NOMO-1 treated with dmso at 0.1 percent for 144 hours (cell line): ENCODE results near the gene AKIP1.
"Not testable (repeated sequence)": the region's sequence is repeated elsewhere in the genome, so short reads cannot be mapped to it uniquely, and the experiment has no call there.

Source experiments
- DNase-seq: peaks from one replicate; lab custom pipeline; 2025; ENCODE audit not compliant: unreplicated experiment; lab: John Stamatoyannopoulos, UW

Gene AKIP1, protein sequence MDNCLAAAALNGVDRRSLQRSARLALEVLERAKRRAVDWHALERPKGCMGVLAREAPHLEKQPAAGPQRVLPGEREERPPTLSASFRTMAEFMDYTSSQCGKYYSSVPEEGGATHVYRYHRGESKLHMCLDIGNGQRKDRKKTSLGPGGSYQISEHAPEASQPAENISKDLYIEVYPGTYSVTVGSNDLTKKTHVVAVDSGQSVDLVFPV

DNA sequence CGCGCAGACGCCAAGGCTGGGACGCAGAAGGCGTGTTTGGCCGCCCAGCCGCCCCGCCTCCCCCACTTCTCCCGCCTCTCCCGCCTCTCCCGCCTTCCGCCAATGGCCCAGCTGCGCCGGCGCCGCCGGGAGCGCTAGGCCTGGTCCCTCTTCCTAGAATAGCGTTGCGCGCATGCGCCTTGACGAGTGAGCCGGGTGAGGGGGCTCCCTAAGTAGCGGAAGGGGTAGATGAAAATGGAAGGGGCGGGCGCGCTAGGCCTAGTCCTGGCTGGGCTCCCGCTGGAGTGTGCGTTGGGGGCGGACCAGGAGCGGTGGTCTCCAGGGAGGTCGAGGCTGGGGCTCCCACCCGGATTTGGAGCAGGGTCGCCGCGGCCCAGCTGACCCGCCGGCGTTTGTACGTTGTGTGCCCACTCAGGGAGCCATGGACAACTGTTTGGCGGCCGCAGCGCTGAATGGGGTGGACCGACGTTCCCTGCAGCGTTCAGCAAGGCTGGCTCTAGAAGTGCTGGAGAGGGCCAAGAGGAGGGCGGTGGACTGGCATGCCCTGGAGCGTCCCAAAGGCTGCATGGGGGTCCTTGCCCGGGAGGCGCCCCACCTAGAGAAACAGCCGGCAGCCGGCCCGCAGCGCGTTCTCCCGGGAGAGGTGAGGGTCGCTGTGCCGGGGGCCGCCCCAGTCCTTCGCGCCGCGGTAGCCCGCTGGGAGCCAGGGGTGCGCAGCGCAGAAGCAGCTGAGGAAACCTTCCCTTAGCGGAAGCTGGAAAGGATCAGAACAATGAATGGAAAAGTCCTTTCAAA, at the start of gene AKIP1:
TSS of gene AKIP1 (plus strand) at position 161 of the 795 bp plus-strand sequence. CDS start at position 422, 261 bp downstream.
- DNase-seq: peak; percentile 79

- DNase-seq: no peak
Observed at GRCh38 chr11:8863838-8864237, 47.2 kb upstream of the AKIP1 start.

DNA sequence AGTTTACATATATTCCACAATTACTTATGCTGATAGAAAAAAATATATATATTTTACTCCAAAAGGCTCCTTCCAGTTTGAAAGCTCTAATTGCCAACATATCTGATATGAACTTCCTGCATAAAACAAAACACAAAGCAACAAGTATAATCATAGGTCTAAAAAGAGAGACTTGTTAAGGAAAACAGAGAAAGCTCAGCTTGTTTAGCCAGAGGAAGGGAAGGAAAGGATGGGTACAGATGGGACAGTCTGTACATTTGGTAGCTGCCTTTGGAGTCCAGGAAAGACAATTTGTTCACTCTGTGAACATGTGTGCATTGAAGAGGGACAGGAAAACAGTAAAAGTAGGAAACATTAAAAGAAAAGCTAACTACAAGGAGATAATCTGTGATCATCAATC, 45.7 kb upstream of the AKIP1 start:
- no peak for DNase-seq

- DNase-seq: no peak
Observed at GRCh38 chr11:8867035-8867434, 44.0 kb upstream of the AKIP1 start.

DNA sequence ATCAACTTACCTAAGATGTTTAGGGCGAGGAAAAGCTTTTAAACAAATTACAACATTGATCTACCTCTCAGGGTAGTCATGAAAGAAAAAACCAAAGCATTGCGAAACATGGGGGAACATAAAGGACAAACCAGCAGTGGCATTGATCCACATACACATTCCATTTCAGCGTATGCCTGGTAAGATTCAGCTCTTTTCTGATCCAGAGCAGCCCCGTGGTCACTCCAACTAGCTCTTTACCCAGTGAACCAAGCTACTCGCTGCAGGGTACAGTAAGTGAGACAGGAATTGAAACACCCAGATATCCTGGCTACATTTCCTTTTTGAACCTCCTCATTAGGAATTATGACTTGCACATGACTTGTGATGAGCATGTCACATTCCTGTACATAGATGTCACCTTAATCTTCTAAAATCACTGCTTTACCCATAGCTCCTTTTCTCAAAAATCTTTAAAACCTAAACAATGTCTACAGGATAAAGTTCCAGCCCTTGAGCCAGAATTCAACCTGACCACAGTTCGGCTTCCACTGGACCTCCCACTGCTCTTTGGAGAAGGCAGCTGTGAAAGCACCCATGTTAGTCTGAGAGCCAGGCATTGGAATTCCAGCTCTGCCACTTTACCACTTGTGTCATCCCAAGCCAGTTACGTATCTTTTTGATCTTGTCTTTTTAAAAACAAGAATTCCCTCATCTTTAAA, 42.9 kb upstream of the AKIP1 start:
- no peak for DNase-seq

DNA sequence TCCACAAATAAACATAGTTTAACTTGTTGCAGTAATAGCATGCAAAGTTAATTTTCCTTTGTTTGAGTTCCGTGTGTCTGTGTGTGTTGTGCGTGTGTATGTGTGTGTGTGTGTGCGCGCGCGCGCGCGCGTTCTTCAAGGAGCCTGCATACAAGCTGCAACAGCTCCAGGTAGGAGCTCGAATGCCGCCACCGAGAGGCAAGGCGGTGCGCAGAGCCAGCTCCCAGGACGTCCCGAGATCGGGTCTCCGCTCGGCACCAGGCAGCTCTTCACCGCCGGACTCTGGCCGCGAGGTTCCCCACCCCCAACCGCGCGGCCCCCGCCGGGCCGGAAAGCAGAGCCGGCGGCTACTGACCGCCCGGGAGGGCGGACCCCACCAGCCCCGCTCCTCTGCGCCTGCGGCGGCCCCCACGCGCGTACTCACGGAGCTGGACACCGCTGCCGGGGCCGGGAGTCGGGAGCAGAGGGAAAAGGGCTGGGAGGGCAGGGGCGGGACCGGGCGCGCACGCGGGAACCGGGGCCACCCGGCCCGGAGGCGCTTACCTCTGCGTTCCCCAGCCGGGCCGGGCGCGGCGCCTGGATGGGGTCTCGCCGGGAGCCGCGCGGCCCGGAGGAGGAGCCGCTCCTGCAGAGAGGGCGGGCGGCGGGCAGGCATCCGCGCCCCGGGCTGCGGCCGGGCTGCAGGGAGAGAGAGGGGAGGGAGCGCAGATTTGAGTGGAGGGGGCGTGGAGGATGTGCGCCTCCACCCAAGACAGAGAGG, 40.4 kb upstream of the AKIP1 start:
- peak; percentile 13 for DNase-seq

DNA sequence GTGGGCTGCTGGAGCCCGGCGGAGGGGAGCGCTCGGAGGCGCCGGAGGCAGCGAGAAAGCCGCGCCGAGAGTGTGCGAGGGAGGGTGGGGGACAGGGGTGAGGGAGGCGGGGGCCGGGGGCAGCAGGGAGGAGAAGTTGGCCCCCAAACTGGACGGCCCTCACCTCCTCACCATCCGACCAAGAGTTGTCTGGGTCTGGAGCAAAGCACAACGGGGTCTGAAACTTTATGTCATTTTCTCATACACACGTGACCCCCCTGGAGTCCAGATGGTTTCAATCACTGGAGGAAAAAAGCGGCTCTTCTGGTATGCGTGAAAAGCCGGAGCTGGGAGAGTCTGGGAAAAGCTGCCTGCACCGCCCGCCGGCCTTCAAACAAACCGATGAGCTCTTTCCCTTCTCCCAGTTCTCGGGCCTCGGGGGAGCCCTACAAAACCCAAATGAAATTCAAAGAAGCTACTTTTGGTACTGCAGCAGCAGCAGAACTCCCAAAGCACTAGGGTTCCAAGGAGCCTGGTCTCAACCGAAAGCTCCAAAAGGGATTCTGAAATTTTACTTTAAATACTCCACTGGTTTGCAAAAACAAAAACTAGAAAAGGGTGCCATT, 39.7 kb upstream of the AKIP1 start:
- no peak for DNase-seq

DNA sequence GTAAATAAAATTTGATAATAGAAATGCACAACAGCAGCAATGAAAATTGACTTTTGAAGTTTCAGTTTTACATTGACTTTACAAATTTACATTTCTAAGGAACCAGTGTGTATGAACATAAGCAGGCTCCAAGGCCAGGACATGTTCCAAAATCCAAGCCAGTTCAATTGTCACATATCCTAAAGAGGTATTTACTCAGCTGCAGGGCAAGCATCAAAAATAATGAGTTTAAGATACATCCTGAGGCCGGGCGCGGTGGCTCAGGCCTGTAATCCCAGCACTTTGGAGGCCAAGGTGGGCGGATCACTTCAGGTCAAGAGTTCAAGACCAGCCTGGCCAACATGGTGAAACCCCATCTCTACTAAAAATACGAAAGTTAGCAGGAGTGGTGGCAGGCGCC, 39.0 kb upstream of the AKIP1 start:
- DNase-seq: no peak

DNA sequence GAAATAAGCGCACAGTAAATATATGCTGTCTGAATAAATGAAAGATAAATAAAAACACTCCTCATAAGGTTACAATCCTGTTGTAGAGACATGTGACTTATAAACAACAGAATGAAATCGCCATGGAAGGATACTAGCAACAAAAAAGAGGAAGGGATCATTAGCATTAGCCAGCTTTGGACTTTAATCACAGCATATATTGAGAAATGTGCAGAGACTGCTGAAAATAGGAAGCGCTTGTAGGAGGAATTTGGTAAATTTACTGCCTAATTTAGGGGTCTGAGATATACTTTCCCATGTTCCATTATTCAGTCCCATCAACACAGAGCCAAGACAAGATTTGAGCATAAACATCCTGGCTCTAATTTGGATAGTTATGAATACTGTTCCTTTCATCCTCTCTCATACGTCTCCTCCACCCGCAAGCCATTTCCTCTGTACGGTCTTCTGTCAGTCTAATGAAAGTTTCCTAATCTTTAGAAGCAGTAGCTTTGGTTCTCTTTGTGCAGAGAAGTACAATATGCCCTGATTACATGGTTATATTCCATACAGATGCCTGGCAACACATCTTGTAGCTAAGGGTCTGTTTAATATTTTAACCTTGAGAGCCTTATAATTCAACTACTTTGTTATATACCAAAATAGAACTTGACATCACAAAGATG, 37.1 kb upstream of the AKIP1 start:
- DNase-seq: peak; percentile 52

- no peak for DNase-seq
Observed at GRCh38 chr11:8878771-8879170, 32.2 kb upstream of the AKIP1 start.

GRCh38 chr11:8881585-8881984, 29.4 kb upstream of the AKIP1 start:
- DNase-seq: not testable (repeated sequence)

- no peak for DNase-seq
Observed at GRCh38 chr11:8886322-8886721, 24.7 kb upstream of the AKIP1 start.

DNA sequence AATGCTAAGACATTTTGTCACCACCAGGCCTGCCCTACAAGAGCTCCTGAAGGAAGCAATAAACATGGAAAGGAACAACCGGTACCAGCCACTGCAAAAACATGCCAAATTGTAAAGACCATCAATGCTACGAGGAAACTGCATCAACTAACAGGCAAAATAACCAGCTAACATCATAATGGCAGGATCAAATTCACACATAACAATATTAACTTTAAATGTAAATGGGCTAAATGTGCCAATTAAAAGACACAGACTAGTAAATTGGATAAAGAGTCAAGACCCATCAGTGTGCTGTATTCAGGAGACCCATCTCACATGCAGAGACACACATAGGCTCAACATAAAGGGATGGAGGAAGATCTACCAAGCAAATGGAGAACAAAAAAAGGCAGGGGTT, 19.8 kb upstream of the AKIP1 start:
- not testable (repeated sequence) for DNase-seq

DNA sequence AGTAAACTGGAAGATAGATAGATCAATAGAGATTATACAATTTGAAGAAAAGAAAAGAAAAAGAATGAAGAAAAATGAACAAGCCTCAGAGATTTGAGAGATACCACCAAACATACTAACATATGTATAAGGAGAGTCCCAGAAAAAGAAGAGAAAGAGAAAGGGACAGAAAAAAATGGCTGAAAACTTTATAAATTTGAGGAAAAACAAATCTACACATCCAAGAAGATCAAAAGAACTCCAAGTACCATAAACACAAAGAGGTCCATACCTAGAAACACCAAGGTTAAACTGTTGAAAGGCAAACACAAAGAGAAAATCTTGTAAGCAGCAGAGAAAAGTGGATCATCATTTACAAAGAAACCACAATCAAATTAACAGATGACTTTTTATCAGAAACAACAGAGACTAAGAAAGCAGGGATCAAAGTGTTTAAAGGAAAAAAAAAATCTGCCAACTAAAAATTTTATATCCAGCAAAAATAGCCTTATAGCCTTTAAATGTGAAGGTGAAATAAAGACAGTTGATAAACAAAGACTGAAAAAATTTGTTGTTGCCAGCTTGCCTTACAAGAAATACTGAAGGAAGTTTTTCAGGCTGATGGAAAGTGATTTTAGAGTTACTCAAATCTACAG, 11.8 kb upstream of the AKIP1 start:
- no peak for DNase-seq

DNA sequence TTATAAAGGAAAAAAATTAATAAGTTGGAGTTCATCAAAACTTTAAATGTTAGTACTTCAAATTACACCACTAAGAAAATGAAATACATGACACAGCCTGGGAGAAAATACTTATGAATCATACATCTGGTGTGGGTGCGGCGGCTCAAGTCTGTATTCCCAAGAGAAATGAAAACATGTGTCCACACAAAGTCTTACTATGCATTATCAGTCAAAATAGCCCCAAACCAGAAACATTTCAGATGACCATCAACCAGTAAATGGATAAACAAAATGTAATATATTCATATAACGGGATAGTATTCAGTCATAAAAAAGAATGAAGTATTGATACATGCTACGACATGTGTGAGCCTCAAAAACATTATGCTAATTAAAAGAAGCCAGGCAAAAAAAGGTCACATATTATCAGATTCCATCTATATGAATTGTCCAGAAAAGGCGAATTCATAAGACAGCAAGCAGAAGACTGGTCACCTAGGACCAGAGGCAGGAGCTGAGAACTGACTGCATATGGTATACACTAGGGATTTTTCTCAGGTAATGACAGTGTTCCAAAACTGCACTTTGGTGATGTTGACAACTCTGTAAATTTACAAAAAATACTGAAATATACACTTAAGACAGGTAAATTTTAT, 5.3 kb upstream of the AKIP1 start:
- DNase-seq: no peak

GRCh38 chr11:8907116-8907515, 3.9 kb upstream of the AKIP1 start:
- no peak for DNase-seq

DNA sequence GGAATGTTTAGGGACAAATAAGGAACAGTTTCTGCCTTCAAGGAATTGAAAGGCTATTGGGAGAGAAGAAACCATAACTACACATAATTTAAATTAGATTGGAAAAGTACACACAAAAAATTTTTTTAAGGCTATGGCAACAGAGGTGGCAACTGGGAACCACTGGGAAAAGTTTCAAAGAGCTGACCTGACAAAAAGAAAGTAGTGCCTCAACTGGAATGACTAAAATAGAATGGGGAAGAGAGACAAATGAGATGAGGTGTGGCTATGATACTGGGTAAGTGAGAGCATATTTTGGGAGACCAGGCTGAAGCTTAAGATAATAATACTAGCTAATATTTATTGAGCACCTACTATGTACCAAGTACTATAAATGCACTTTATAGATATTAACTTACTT, 2.9 kb upstream of the AKIP1 start:
- no peak for DNase-seq

DNA sequence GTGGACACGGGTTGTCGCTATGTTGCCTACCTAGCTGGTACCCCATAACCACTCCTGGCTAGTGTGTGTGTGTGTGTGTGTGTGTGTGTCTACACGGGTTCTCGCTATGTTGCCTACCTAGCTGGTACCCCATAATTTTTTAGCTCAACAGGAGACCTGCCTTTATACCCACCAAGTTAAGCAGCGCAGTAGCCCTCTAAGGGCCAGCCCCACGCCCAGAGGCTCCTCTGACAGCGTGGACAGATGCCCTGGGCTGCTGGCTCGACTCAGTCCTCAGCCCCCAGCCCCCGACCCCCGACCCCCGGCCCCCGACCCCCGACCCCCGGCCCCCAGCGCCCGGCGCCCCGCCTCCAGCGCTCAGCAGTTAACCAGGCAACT, 351 bp upstream of the AKIP1 start:
- DNase-seq: no peak

DNA sequence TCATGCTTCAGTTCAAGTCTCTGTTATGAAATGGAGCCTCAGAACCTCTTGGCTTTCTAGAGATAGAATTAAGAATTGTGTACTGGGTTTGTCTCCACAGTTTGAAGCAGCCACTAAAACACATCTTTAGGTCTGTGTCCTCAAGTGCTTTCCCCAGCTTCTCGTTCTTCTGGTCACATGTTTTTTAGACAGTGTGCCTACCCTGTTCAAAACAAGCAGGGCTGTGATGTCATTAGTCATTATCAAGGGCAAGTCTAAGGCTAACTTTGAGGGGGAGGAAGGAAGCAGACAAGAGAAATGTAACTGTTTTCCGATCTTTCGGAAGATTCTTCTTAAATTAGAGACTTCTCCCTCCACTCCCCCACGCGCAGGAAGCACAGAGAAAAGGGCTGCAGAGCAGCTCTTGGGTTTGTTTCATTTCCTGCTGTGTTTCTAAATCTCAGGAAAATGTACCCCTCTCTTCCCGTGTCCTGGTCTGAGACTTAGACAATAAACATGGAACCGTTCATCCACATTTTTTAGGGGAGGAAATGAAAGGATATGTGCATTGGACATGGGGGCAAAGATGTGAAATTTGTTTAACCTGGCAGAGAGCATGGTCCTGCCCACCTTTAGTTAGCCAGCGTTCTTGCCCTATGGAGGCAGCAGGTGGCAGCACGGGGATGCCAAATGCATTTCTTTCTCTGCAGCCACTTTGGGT, 3.1 kb downstream of the AKIP1 start:
- DNase-seq: no peak
